Measurements from ENCODE around the gene ACR.
"Not testable (repeated sequence)": the region's sequence is repeated elsewhere in the genome, so short reads cannot be mapped to it uniquely, and the experiment has no call there.

ACR gene

DNA sequence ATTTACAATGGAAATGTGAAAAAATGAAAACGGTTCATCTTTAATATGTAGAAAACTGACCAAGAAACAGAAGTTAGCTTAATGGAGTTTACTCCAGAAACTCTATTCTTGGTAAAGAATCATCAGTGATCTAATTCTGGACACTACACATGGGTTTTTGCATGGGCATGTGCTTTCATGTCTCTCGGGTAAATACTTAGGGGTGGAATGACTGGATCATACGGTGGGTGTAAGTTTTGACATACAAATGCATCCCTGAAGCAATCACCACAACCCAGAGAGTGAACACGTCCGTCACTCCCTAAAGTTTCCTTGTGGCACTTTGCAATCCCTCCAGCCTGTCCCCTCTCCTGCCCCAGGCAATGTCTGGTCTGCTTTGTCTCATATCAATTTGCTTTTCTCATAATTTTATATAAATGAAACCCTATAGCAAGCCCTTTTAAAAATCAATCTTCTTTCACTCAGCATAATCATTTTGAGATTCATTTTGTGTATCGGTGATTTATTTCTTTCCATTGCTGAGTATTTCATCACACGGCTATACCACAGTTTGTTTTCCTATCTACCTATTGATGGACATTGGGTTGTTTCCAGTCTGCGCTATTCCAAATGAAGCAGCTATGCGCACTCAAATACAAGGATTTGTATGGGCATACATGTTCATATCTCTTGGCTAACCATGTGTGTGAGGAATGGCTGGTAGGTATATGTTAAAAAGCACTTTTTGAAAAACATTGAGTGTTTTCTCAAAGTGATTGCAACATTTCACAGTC lies 11.5 kb downstream of the ACR start:
- not testable (repeated sequence) for H3K36me3 ChIP-seq (ENCODE audit: control insufficient read depth in 1 of 2, insufficient read depth in 2 of 2, low read depth in 1 of 2, low read length in 2 of 2); H2BK12ac ChIP-seq (ENCODE audit: low read length in 2 of 2); H4K91ac ChIP-seq (ENCODE audit: low read length); H4K8ac ChIP-seq (ENCODE audit: low read length); H3K4ac ChIP-seq (ENCODE audit: low read depth in 1 of 2, low read length in 2 of 2); H2AFZ ChIP-seq (ENCODE audit: low read depth, low read length); H3K4me1 ChIP-seq (ENCODE audit: control insufficient read depth, insufficient read depth, low read depth, low read length); H3K9ac ChIP-seq (ENCODE audit: low read length); H2BK120ac ChIP-seq (ENCODE audit: low read depth, low read length); H3K14ac ChIP-seq (ENCODE audit: low read length in 2 of 2); H3K4me3 ChIP-seq (ENCODE audit: insufficient read depth in 1 of 2, low read depth in 1 of 2, low read length in 2 of 2); H3K23ac ChIP-seq (ENCODE audit: low read length in 2 of 2); H2AK5ac ChIP-seq (ENCODE audit: low read length, severe bottlenecking); H3K27me3 ChIP-seq (ENCODE audit: control insufficient read depth in 1 of 2, insufficient read depth in 1 of 2, low read length in 2 of 2); H3K4me2 ChIP-seq (ENCODE audit: low read length, poor library complexity, severe bottlenecking); H3K27ac ChIP-seq (ENCODE audit: low read length, poor library complexity, severe bottlenecking); H2BK5ac ChIP-seq (ENCODE audit: low read depth, low read length, poor library complexity, severe bottlenecking); H3K18ac ChIP-seq (ENCODE audit: low read depth in 1 of 2, low read length in 2 of 2); H3K79me1 ChIP-seq (replicated peaks; ENCODE audit: low read length, poor library complexity, severe bottlenecking); H2BK15ac ChIP-seq (ENCODE audit: low read depth, poor library complexity, severe bottlenecking); DNase-seq; H3K9me3 ChIP-seq (ENCODE audit: control insufficient read depth, low read length)
- 84% methylated on average over 4 of the region's 9 CpGs for WGBS

DNA sequence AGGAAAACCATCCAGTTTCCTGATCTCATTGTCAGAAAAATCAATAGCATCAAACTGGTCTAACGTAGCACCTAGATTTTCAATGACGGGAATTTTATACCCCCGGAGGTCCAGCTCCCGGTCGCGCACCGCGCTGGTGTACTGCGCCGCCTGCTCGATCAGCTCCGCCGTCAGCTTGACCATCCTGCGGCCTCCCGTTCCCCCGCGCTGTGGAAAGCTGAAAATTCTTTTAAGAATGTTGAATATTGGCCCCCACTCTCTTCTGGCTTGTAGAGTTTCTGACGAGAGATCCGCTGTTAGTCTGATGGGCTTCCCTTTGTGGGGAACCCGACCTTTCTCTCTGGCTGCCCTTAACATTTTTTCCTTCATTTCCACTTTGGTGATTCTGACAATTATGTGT lies 17.2 kb downstream of the ACR start:
- 90% methylated on average over 17 of the region's 20 CpGs for WGBS
- not testable (repeated sequence) for DNase-seq

GRCh38 chr22:50756406-50756805 lies 18.4 kb downstream of the ACR start:
- not testable (repeated sequence) for H3K4me2 ChIP-seq (ENCODE audit: low read length, poor library complexity, severe bottlenecking); H2BK12ac ChIP-seq (ENCODE audit: low read length in 2 of 2); H3K9ac ChIP-seq (ENCODE audit: low read length); DNase-seq; H3K14ac ChIP-seq (ENCODE audit: low read length in 2 of 2); H3K9me3 ChIP-seq (ENCODE audit: control insufficient read depth, low read length); H2BK15ac ChIP-seq (ENCODE audit: low read depth, poor library complexity, severe bottlenecking); H3K27me3 ChIP-seq (ENCODE audit: control insufficient read depth in 1 of 2, insufficient read depth in 1 of 2, low read length in 2 of 2); H2AK5ac ChIP-seq (ENCODE audit: low read length, severe bottlenecking); H2BK120ac ChIP-seq (ENCODE audit: low read depth, low read length); H3K4ac ChIP-seq (ENCODE audit: low read depth in 1 of 2, low read length in 2 of 2); H3K4me1 ChIP-seq (ENCODE audit: control insufficient read depth, insufficient read depth, low read depth, low read length); H3K23ac ChIP-seq (ENCODE audit: low read length in 2 of 2); H4K8ac ChIP-seq (ENCODE audit: low read length); H3K18ac ChIP-seq (ENCODE audit: low read depth in 1 of 2, low read length in 2 of 2); H2BK5ac ChIP-seq (ENCODE audit: low read depth, low read length, poor library complexity, severe bottlenecking); H4K91ac ChIP-seq (ENCODE audit: low read length); H3K79me1 ChIP-seq (replicated peaks; ENCODE audit: low read length, poor library complexity, severe bottlenecking); H3K36me3 ChIP-seq (ENCODE audit: control insufficient read depth in 1 of 2, insufficient read depth in 2 of 2, low read depth in 1 of 2, low read length in 2 of 2); H3K4me3 ChIP-seq (ENCODE audit: insufficient read depth in 1 of 2, low read depth in 1 of 2, low read length in 2 of 2); H3K27ac ChIP-seq (ENCODE audit: low read length, poor library complexity, severe bottlenecking); H2AFZ ChIP-seq (ENCODE audit: low read depth, low read length)
- 67% methylated on average over 1 of the region's 9 CpGs for WGBS

More for the DNA sequence above, 17.2 kb downstream of the ACR start:
- not testable (repeated sequence) for H4K8ac ChIP-seq (ENCODE audit: low read length); H3K27ac ChIP-seq (ENCODE audit: low read length, poor library complexity, severe bottlenecking); H2BK12ac ChIP-seq (ENCODE audit: low read length in 2 of 2); H3K18ac ChIP-seq (ENCODE audit: low read depth in 1 of 2, low read length in 2 of 2); H3K9ac ChIP-seq (ENCODE audit: low read length); H2BK15ac ChIP-seq (ENCODE audit: low read depth, poor library complexity, severe bottlenecking); H3K4ac ChIP-seq (ENCODE audit: low read depth in 1 of 2, low read length in 2 of 2); H3K23ac ChIP-seq (ENCODE audit: low read length in 2 of 2); H3K14ac ChIP-seq (ENCODE audit: low read length in 2 of 2); H3K36me3 ChIP-seq (ENCODE audit: control insufficient read depth in 1 of 2, insufficient read depth in 2 of 2, low read depth in 1 of 2, low read length in 2 of 2); H3K27me3 ChIP-seq (ENCODE audit: control insufficient read depth in 1 of 2, insufficient read depth in 1 of 2, low read length in 2 of 2); H3K4me2 ChIP-seq (ENCODE audit: low read length, poor library complexity, severe bottlenecking); H2AK5ac ChIP-seq (ENCODE audit: low read length, severe bottlenecking); H3K79me1 ChIP-seq (replicated peaks; ENCODE audit: low read length, poor library complexity, severe bottlenecking); H3K9me3 ChIP-seq (ENCODE audit: control insufficient read depth, low read length); H3K4me3 ChIP-seq (ENCODE audit: insufficient read depth in 1 of 2, low read depth in 1 of 2, low read length in 2 of 2); H2BK5ac ChIP-seq (ENCODE audit: low read depth, low read length, poor library complexity, severe bottlenecking); H2AFZ ChIP-seq (ENCODE audit: low read depth, low read length); H3K4me1 ChIP-seq (ENCODE audit: control insufficient read depth, insufficient read depth, low read depth, low read length); H2BK120ac ChIP-seq (ENCODE audit: low read depth, low read length); H4K91ac ChIP-seq (ENCODE audit: low read length)

DNA sequence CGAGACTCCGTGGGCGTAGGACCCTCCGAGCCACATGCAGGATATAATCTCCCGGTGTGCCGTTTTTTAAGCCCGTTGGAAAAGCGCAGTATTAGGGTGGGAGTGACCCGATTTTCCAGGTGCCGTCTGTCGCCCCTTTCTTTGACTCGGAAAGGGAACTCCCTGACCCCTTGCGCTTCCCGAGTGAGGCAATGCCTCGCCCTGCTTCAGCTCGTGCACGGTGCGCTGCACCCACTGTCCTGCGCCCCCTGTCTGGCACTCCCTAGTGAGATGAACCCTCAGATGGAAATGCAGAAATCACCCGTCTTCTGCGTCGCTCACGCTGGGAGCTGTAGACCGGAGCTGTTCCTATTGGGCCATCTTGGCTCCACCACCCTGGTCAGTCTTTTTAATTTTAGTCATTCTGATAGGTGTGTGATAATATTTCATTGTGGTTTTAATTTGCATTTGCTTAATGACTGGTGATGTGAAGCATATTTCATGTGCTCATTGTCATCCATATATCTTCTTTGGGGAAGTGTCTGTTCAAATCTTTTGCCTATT lies 19.0 kb downstream of the ACR start:
- not testable (repeated sequence) for H2AK5ac ChIP-seq (ENCODE audit: low read length, severe bottlenecking); H2BK5ac ChIP-seq (ENCODE audit: low read depth, low read length, poor library complexity, severe bottlenecking); H3K23ac ChIP-seq (ENCODE audit: low read length in 2 of 2); H3K27ac ChIP-seq (ENCODE audit: low read length, poor library complexity, severe bottlenecking); H3K27me3 ChIP-seq (ENCODE audit: control insufficient read depth in 1 of 2, insufficient read depth in 1 of 2, low read length in 2 of 2); H3K4ac ChIP-seq (ENCODE audit: low read depth in 1 of 2, low read length in 2 of 2); H2BK12ac ChIP-seq (ENCODE audit: low read length in 2 of 2); H2BK120ac ChIP-seq (ENCODE audit: low read depth, low read length); H4K8ac ChIP-seq (ENCODE audit: low read length); H2BK15ac ChIP-seq (ENCODE audit: low read depth, poor library complexity, severe bottlenecking); H3K4me1 ChIP-seq (ENCODE audit: control insufficient read depth, insufficient read depth, low read depth, low read length); H3K79me1 ChIP-seq (replicated peaks; ENCODE audit: low read length, poor library complexity, severe bottlenecking); H3K36me3 ChIP-seq (ENCODE audit: control insufficient read depth in 1 of 2, insufficient read depth in 2 of 2, low read depth in 1 of 2, low read length in 2 of 2); H4K91ac ChIP-seq (ENCODE audit: low read length); H3K9me3 ChIP-seq (ENCODE audit: control insufficient read depth, low read length)
- H3K14ac ChIP-seq (ENCODE audit: low read length in 2 of 2) = peak overlapping the region in 1 of 2 experiments; percentile 3
- H3K4me3 ChIP-seq (ENCODE audit: insufficient read depth in 1 of 2, low read depth in 1 of 2, low read length in 2 of 2) = peak overlapping the region; percentile 53 to 82
- peak; percentile 65 for DNase-seq
- 2% methylated on average over 23 of the region's 24 CpGs for WGBS
- H2AFZ ChIP-seq (ENCODE audit: low read depth, low read length) = peak overlapping the region; percentile 82
- H3K9ac ChIP-seq (ENCODE audit: low read length) = peak overlapping the region; percentile 81
- peak overlapping the region in 1 of 2 experiments; percentile 48 for H3K18ac ChIP-seq (ENCODE audit: low read depth in 1 of 2, low read length in 2 of 2)
- H3K4me2 ChIP-seq (ENCODE audit: low read length, poor library complexity, severe bottlenecking) = peak overlapping the region; percentile 69

Measured in mesenchymal stem cell (in vitro differentiated cells and primary cell).